GM21447 (cell line): ENCODE results near the gene PRKCZ.

Experiments
- ATAC-seq: cut with Tn5 transposase; IDR thresholded peaks from one replicate; pipeline ENCODE4 v1.9.1; 2021; ENCODE audit not compliant: unreplicated experiment

The PRKCZ gene

GRCh38 chr1:2044510-2045319 lies 5.5 kb upstream of the PRKCZ start:
- no peak for ATAC-seq

DNA sequence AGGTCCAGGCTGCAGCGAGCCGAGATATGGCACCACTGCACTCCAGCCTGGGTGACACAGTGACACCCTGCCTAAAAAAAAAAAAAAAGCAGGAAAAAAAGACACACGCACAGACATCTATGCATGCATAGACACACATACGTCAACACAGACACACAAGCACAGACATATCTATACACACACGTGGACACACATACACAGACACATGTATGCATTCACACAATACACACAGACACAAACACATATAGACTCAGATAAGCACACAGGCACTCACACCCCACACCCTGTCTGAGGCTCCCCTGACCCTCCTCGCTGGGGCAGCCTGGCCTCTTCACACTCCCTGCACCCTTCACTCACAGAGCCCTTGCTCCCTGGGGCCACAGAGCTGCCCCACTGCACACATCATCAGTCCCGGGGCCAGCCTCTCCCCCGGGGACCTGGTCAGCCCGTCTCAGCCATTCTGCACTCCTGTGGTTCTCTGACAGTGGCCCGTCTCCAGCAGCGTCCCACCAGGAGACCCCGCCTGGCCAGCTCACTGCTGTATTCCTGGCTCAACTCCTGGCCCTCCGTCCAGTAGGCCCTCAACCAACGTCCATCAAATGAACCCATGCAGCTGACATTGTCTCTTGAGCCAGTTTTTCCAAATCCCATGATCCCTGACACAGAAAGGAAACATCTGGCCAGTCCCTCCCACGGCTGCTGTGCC lies 4.6 kb upstream of the PRKCZ start:
- ATAC-seq = no peak

- ATAC-seq = no peak
Observed at GRCh38 chr1:2046174-2046917, 3.9 kb upstream of the PRKCZ start.

- ATAC-seq = no peak
Observed at GRCh38 chr1:2046953-2047748, 3.1 kb upstream of the PRKCZ start.

- ATAC-seq = no peak
Observed at GRCh38 chr1:2047749-2048729, 2.2 kb upstream of the PRKCZ start.

DNA sequence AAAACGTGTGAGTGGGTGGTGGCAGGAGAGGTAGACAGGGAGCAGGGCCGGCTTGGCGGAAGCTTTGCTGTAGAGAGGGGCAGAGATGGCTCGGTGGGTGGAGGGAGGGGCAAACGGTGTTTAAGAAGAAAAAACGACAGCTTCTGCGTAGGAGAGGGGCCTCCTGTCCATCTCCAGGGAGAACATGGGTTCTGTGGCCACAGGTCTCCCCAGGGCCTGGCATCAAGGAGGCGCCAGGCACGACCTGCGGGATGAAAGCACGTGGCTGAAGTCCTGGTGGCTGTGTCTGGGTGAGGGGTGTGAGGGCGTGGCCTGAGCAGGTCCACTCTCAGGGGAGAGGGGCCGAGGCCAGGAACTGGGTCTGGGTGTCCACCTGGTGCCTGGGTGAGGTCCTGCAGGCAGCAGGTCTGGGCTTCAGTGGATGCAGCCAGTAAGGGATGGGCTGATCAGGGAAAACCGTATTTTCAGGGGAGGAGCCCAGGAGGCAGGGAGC lies 940 bp upstream of the PRKCZ start:
- no peak for ATAC-seq

DNA sequence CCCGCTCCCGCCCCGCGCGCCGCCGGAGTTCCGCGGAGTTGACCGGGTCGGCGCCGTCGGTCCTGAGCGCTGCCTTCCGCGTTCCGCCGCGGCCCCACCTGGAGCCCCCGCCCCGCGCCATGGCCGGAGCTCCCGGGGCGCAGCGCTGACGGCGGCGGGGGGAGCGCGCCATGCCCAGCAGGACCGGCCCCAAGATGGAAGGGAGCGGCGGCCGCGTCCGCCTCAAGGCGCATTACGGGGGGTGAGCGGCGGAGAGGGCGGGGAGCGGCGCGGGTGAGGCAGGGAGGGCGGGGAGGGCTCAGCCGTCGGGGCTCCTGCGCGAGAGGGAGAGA lies 216 bp downstream of the PRKCZ start:
- no peak for ATAC-seq

- no peak for ATAC-seq
Observed at GRCh38 chr1:2050793-2051682, 827 bp downstream of the PRKCZ start.

- no peak for ATAC-seq
Observed at GRCh38 chr1:2052054-2052679, 2.0 kb downstream of the PRKCZ start.

DNA sequence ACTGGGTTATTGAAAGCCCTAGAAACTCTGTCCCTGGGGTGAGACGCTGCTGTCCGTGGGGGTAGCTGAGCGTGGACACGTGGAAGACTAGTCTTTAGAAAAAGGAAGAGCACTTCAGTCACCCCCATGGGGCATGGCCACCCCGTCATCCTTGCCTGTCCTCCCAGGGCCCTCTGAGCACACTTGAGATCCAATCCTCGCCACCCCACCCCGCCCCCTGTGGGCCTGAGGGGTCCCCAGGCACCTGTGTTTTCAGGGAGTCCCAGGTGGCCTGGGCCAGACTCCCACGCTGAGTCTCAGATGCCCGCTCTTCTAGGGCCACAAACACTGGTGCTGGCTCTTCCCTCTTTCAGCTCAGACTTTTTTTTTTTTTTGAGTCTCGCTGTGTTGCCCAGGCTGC lies 2.5 kb downstream of the PRKCZ start:
- ATAC-seq = no peak

DNA sequence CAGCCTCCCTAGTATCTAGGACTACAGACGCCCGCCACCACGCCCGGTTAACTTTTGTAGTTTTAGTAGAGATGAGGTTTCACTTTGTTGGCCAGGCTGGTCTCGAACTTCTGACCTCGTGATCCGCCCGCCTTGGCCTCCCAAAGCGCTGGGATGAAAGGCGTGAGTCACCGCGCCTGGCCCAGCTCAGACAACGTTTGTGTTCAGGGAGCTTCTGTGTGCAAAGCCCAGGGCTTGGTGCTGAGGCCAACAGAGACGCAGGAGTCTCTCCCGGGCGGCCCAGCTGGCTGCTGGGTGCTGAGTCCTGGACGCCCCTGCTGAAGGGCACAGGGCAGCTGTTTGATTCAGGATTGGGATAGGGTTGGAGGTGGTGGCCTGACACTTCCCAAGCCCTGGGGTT lies 3.0 kb downstream of the PRKCZ start:
- no peak for ATAC-seq

- ATAC-seq = no peak
Observed at GRCh38 chr1:2053784-2054376, 3.7 kb downstream of the PRKCZ start.

GRCh38 chr1:2054560-2054959 lies 4.3 kb downstream of the PRKCZ start:
- ATAC-seq = no peak

DNA sequence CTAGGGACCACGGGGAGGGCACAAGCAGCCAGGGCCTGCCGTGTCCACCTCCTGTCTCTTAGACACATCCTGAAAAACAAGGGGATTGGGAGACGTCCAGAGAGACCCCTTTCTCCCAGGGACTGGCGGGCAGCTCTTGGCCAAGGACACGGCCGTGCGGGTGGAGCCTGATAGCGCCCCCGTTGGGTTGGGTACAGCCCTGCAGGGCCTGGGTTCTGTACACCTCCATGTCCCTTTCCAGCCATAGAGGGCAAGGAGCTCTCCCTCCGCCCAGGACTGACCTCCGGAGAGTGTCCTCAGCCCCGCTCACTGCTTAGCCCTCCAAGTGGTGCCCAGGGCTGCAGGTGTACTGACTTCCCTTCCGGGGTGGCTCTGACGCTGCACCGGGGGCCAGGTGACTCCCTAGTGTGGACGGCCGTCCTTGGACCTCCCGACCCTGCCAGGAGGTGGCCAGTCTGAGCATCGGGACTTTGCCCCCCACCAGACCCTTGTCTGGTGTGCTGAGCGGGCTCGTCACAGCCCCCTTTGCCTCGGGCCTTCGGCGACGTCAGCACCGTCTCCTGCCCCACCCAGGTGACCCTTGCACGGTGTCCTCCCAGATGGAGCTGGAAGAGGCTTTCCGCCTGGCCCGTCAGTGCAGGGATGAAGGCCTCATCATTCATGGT lies 5.8 kb downstream of the PRKCZ start:
- ATAC-seq = no peak

DNA sequence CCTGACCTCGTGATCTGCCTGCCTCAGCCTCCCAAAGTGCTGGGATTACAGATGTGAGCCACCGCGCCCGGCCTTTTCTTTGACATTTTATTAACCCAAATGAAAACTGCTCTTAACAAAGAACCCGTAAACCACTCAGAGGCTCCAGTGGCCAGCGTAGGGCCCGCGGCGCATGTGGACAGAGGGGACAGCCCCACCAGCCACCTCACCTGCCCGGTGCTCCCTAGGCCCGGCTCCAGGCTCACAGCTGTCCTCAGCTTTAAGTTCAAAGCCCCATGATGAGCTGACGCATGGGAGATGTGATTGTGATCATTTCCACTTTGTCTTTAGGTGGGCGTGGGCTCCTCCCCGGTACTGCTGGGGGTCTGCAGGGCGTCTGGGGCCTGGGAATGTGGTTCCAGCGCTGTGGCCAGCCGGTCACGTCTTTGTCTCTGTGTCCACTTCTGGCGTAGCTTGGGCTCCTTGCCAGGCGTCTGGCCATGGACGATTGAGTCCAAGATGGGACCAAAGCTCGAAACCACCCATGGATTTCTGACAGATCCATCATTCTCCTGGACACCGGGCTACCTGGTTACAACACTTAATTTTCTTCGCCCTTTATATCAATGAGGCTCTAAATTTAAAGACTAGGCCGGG lies 6.9 kb downstream of the PRKCZ start:
- no peak for ATAC-seq

- no peak for ATAC-seq
Observed at GRCh38 chr1:2059290-2059953, 9.2 kb downstream of the PRKCZ start.
